GM19099 (cell line): ENCODE data around the gene PDHX.

Source experiments
- POLR2A ChIP-seq: IDR thresholded peaks from 3 replicates; pipeline ENCODE4 v1.6.1; 2011; ENCODE audit warnings: low read depth; ENCODE audit not compliant: insufficient read length; ENCODE audit errors: extremely low read depth

PDHX gene

GRCh38 chr11:34904421-34904955, 11.9 kb upstream of the PDHX start:
- no peak for TF ChIP-seq POLR2A

GRCh38 chr11:34905666-34906065, 10.8 kb upstream of the PDHX start:
- no peak for TF ChIP-seq POLR2A

GRCh38 chr11:34907934-34908593, 8.4 kb upstream of the PDHX start:
- no peak for TF ChIP-seq POLR2A

GRCh38 chr11:34909415-34909814, 7.0 kb upstream of the PDHX start:
- TF ChIP-seq POLR2A = no peak

GRCh38 chr11:34909955-34910354, 6.5 kb upstream of the PDHX start:
- TF ChIP-seq POLR2A = no peak

GRCh38 chr11:34910817-34911216, 5.6 kb upstream of the PDHX start:
- TF ChIP-seq POLR2A = no peak

- no peak for TF ChIP-seq POLR2A
Observed at GRCh38 chr11:34911676-34912075, 4.7 kb upstream of the PDHX start.

GRCh38 chr11:34915136-34916014, 1.0 kb upstream of the PDHX start:
- TF ChIP-seq POLR2A = no peak

- TF ChIP-seq POLR2A = no peak
Observed at GRCh38 chr11:34916843-34917770, 689 bp downstream of the PDHX start.

- no peak for TF ChIP-seq POLR2A
Observed at GRCh38 chr11:34921156-34921555, 4.7 kb downstream of the PDHX start.

GRCh38 chr11:34924714-34925113, 8.3 kb downstream of the PDHX start:
- TF ChIP-seq POLR2A = no peak

GRCh38 chr11:34926101-34926830, 9.8 kb downstream of the PDHX start:
- TF ChIP-seq POLR2A = no peak

GRCh38 chr11:34926831-34927132, 10.4 kb downstream of the PDHX start:
- TF ChIP-seq POLR2A = no peak

GRCh38 chr11:34928268-34928959, 12.0 kb downstream of the PDHX start:
- TF ChIP-seq POLR2A = no peak
